ENCODE results near the gene NXF1. TPM values are rescaled to one million over a fixed set of nuclear protein-coding genes. Genes with fewer than 3 reads are reported as not detected.

Gene NXF1
- total and polyA plus RNA-seq, 2 of the 13 experiments (the other 11 are each of a cell fraction or from before 2014, with no cell fraction given), result 30.4 to 30.9 TPM

GRCh38 chr11:62786318-62787004, 18.8 kb downstream of the NXF1 start (continued):
- TF ChIP-seq, protein P1, sequence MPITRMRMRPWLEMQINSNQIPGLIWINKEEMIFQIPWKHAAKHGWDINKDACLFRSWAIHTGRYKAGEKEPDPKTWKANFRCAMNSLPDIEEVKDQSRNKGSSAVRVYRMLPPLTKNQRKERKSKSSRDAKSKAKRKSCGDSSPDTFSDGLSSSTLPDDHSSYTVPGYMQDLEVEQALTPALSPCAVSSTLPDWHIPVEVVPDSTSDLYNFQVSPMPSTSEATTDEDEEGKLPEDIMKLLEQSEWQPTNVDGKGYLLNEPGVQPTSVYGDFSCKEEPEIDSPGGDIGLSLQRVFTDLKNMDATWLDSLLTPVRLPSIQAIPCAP (CRISPR knock-in tag; IDR thresholded peaks at IDR 0.05; ENCODE audit: low read depth), result no peak
- TF ChIP-seq ZFP62 (CRISPR knock-in tag; IDR thresholded peaks at IDR 0.05) (no peak), ZNF792 (CRISPR knock-in tag; IDR thresholded peaks at IDR 0.05) (no peak), ATF3 (CRISPR knock-in tag; IDR thresholded peaks at IDR 0.05) (no peak), ZBTB4 (CRISPR knock-in tag; IDR thresholded peaks at IDR 0.05; ENCODE audit: borderline replicate concordance) (no peak), RELA (CRISPR knock-in tag; IDR thresholded peaks at IDR 0.05) (no peak), BORCS8-MEF2B (CRISPR knock-in tag; IDR thresholded peaks at IDR 0.05) (no peak), RFXAP (CRISPR knock-in tag; IDR thresholded peaks at IDR 0.05; ENCODE audit: borderline replicate concordance) (0 out of 2 replicates have a peak, but pooled peaks have one; percentile 29), THAP9 (CRISPR knock-in tag; IDR thresholded peaks at IDR 0.05; ENCODE audit: borderline replicate concordance) (no peak), ZKSCAN5 (CRISPR knock-in tag; IDR thresholded peaks at IDR 0.05) (no peak), ZNF205 (CRISPR knock-in tag; IDR thresholded peaks at IDR 0.05) (no peak), PTBP1 (IDR thresholded peaks at IDR 0.05; ENCODE audit: low read depth, low read length, poor library complexity, severe bottlenecking) (peak; percentile 52), MYNN (CRISPR knock-in tag; IDR thresholded peaks at IDR 0.05; ENCODE audit: low read depth) (no peak), REXO4 (CRISPR knock-in tag; IDR thresholded peaks at IDR 0.05; ENCODE audit: borderline replicate concordance) (no peak)
- TF ChIP-seq, protein P2, sequence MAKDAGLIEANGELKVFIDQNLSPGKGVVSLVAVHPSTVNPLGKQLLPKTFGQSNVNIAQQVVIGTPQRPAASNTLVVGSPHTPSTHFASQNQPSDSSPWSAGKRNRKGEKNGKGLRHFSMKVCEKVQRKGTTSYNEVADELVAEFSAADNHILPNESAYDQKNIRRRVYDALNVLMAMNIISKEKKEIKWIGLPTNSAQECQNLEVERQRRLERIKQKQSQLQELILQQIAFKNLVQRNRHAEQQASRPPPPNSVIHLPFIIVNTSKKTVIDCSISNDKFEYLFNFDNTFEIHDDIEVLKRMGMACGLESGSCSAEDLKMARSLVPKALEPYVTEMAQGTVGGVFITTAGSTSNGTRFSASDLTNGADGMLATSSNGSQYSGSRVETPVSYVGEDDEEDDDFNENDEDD (CRISPR knock-in tag; IDR thresholded peaks at IDR 0.05; ENCODE audit: borderline replicate concordance), result no peak
- TF ChIP-seq, protein P3, sequence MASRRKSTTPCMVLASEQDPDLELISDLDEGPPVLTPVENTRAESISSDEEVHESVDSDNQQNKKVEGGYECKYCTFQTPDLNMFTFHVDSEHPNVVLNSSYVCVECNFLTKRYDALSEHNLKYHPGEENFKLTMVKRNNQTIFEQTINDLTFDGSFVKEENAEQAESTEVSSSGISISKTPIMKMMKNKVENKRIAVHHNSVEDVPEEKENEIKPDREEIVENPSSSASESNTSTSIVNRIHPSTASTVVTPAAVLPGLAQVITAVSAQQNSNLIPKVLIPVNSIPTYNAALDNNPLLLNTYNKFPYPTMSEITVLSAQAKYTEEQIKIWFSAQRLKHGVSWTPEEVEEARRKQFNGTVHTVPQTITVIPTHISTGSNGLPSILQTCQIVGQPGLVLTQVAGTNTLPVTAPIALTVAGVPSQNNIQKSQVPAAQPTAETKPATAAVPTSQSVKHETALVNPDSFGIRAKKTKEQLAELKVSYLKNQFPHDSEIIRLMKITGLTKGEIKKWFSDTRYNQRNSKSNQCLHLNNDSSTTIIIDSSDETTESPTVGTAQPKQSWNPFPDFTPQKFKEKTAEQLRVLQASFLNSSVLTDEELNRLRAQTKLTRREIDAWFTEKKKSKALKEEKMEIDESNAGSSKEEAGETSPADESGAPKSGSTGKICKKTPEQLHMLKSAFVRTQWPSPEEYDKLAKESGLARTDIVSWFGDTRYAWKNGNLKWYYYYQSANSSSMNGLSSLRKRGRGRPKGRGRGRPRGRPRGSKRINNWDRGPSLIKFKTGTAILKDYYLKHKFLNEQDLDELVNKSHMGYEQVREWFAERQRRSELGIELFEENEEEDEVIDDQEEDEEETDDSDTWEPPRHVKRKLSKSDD (CRISPR knock-in tag; IDR thresholded peaks at IDR 0.05; ENCODE audit: low read depth), result no peak
